ENCODE results near the gene KCNMA1.

Gene KCNMA1

DNA sequence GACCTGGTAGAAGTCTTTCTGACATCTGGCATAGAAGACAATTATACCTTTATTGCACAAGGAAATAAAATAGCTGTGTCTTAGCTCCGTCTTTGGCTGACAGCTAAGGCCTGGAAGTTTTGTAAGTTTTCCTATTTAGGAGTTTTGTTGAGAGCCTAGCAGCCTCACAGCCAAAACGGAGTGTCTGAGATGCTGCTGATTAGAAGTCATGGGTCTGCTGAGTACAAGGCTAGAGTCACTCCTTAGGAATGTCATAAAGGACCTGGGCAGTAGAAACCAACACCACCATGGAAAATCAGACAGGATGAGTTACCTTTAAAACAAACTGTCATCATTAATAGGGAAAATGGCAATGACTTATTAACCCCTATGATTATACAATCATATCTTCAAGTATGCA lies 442.5 kb downstream of the KCNMA1 start:
- no peak for DNase-seq

DNA sequence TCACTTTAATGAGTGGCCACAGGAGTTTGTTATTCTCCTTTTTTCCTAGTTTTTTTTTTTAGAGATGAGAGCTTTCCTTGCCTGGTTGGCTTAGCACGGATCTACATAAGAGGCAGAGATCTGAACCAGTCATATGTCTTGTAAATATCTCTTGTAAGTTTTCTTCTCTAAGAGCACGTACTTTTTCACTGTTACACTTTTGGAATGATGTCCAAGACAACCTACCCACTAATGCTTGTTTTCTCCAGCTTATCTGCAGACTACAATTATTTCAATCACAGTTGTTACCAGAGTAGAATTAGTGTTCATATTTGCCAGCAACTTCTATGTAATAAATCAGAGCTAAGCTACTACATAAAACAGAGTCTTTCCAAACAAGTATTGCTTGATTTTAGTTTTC lies 444.6 kb downstream of the KCNMA1 start:
- DNase-seq, result no peak

GRCh38 chr10:77192402-77192801 lies 445.2 kb downstream of the KCNMA1 start:
- DNase-seq, result no peak

DNA sequence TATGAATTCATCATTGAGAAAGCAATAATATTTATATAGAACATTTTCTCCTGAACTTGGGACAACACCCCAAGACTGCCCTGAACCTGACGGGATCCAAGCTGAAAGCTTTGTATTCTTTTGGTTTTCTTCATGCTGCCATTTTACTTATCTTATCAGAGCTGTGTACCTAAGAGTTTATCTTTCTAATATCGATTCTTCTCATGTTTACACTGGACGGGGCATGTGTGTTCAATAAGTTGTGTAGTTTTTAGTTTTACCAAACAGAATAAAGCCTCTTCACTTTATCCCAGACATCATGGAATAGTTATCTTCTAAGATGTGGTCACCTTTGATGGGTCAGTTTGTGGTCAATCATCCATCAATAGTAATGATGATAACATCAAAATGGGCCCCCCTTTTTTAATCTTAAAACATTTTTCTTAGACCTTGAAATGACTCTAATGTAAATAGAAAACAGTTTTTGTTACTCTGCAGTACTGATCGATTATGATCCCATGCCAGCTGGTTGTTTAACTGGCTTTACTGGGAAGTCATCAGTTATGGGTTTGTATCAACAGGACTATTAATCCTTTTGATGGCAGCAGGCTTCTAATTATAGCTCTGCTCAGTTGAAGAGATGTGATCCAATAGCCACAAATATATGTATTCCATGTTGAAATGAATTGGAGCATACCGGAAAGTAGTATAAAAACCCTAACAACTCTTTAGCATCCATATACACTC lies 446.1 kb downstream of the KCNMA1 start:
- peak in 1 of 3 experiments; percentile 13 for DNase-seq

DNA sequence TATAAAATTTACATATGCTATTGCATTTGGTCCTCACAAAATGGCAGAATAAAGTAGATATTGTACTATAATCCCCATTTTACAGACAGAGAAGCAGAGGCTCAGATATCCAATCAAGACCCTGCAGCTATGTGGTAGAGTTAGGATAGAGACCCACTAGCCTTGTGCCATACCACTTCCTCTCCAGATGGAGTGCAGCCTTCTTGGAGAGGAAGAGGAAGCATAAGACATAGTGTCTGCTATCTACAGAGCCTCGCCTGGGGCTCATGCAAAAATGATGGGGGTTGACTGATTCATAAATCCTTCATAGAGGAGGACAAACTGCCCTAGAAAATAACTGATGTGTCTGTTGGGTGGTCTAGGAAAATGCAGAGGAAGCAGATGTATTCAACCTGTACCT lies 447.3 kb downstream of the KCNMA1 start:
- no peak for DNase-seq

DNA sequence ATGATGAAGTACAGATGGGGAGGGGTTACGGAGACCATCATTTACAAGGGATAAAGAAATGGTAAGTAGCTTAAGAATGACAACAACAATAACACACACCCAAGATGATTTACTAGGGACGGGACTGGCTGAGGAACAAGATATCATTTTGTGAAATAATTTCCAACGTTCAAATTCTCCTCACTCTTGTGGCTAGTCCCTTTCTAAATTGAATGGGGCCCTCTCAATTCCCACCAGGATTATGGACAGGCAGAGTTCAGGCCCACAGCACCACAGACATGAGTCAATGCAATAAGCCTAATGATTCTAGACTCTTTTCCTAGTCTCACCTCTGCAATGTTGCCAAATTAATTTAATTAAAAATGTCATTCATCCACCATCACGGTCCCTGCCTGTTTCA lies 448.1 kb downstream of the KCNMA1 start:
- DNase-seq, result no peak

DNA sequence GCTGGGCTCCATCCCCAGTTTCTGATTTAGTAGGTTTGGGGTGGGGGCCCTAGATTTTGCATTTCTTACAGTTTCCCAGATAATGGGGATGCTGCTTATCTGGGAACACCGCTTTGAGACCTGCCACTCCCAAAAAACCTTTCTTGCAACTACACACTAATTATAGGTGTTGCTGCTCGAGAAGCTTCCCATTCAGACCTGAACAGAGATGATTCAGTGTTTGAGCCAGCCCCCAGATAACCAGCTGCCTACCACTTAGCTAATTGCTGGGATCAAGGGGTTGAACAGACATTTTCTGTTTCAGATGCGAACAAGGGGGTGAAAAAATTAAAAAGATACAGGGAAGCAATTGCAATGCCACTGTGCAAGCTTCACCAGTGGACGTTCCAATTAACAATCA lies 448.5 kb downstream of the KCNMA1 start:
- DNase-seq, result peak in 2 of 3 experiments; percentile 38 to 73

DNA sequence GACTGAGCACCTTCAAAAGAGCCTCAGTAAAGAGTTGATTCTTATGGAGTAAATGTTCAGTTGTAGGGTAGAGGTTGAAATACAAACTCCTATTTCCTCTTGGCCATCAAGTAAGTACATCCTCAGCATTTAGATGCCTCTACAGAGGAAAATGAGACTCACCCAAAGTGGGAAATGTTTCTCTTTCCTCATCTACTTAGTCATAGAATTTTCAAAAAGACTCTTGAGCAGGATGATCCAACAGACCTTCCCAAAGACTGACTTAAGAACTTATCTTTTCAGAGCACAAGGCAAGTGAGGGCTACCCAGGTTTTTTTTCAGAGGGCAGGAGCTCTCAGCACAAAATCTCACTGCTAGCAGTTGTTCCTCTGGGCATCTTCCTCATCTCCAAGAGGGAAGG lies 449.1 kb downstream of the KCNMA1 start:
- no peak for DNase-seq

DNA sequence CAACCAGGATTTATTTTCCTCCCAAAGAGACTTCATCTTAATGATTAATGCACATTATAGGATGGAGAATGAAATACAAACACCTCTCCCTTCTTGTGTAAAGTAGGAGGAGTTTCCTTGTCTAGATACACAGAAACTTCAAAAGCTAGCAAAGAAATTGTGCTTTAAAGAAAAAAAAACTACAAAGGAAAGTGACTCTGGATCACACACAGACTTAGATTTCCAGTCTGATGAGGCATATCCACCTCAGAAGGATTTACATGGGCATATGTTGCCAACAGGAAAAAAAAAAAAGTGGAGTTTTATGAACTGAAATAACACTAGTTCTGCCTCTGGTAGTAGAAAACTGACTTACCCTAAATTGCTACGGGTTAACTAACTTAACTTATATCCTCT lies 449.6 kb downstream of the KCNMA1 start:
- no peak for DNase-seq

- peak in 2 of 3 experiments; percentile 8 to 16 for DNase-seq
These were observed 450.1 kb downstream of the KCNMA1 start for GRCh38 chr10:77187376-77187999.

DNA sequence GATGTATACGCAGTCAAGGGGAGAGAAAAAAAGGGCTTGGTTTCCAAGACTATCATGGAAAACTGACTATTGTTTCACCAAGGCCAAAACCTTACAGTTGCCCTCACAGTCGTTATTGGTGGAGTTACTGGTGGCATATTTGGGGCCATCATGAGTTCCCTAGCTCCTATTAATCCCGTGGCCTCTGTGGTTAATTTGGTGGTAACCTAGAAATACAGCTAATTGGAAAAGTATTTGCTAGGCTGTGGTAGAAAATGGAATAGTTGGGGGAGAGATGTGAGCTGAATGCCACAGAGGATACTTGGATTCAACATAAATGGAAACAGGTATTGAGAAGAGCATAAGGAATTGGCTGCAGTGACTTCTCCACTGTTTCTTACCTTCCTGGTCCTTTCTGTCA lies 450.7 kb downstream of the KCNMA1 start:
- no peak for DNase-seq

DNA sequence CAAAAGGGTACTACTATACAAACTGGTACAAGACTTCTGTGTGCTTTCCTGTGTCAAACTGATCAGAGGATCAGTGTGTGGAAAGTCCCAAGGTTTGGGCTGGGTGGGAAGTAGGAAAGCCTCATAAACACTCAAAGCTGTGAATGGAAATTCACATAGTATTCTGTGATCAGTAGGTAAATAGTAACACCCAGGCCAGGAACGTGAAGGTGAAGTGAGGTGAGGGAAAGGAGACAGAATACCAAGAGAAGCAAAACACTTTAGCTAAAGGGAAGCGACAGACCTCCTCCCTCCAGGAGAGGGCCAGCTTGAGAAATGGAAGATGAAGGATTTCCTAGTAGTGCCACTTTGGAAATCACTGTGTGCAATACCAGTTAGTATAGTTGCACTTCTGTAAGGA lies 451.9 kb downstream of the KCNMA1 start:
- DNase-seq, result no peak

- DNase-seq, result no peak
These were observed 454.8 kb downstream of the KCNMA1 start for GRCh38 chr10:77182803-77183202.

DNA sequence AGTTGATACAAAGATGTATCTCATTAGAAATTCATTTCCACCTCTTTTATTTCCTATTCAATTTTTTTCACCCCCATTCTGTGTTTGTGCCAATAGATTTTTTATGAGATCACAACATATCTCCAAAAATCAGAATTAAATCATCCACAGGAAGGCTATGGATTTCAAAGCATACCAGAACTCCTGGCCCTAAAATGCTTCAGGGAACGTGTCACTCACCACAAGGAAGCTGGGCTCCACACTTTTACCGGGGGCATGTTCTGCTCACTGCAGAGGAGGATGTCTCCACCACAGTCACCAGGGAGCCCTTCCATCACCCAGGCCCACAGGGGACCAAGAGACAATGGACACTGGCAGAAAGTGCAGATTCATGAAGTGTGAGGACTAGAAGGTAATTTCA lies 456.8 kb downstream of the KCNMA1 start:
- no peak for DNase-seq

DNA sequence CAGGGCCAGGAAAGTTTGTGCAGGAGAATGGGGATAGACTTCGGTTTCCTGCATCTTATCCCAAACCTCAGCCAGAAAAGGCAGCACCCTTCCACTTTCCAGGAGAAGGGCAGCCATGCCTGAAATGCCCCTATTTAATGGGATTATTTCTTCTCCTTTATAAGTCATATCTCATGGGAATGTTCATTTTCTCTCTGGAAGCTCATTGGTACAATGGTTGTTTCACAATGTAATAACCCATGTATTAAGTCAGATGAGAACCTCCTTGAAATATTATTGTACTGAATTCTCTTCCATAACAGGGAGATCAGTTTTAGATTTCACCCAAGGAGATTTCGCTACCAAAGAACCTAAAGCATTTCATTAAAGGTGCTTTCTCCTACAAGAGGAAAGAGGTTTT lies 457.5 kb downstream of the KCNMA1 start:
- no peak for DNase-seq

DNA sequence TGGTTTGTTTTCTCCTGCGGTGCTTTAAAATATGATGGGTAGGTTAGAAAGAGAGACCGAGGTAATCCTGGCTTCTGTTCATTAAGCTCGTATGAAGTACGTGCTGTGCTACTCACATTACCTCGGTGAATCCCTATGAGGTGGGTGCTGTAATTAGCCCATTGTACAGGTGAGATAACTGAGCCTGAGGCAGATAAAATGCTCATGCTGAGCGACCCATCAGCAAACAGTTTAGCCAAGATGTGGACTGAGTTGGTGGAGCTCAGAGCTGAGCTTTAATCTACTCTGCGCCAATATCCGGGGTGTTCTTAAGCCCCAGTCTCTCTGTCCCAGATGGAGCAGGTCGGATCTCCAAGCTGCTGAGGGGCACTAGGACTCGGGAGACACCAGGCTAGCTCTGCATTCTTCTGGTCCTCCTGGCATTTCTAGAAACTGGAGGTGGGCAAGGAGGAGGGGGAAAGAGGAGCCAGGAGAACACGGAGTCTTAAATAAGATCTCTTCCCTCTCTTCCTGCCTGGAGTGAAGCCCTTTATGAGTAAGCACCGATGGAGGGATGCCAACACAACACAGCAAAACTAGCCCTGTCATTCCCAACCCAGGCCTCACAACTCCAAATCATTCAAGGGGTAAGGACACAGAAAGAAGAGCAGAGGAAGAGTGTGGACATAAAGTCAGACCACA lies 458.5 kb downstream of the KCNMA1 start:
- DNase-seq, result no peak

DNA sequence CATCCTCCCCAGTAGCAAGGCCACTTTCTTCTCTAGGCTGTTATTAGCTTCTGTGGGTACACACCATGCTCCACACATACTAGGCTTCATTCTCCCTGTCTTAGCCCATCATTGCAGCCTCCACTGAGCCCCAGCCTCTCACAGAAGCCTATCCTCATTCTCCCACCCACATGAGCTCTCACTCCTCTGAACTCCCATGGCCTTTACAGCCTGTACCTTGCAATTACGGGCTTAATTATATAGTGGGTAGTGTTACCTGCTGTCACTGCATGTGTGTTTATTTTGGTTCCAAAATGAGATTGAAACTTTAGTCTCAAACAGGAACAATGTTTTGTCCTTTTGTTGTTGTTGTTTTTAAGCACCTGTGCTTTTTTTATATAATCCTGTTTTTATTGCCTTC lies 460.0 kb downstream of the KCNMA1 start:
- DNase-seq, result peak in 2 of 3 experiments; percentile 25 to 75

- no peak for DNase-seq
These were observed 460.4 kb downstream of the KCNMA1 start for GRCh38 chr10:77177161-77177560.

DNA sequence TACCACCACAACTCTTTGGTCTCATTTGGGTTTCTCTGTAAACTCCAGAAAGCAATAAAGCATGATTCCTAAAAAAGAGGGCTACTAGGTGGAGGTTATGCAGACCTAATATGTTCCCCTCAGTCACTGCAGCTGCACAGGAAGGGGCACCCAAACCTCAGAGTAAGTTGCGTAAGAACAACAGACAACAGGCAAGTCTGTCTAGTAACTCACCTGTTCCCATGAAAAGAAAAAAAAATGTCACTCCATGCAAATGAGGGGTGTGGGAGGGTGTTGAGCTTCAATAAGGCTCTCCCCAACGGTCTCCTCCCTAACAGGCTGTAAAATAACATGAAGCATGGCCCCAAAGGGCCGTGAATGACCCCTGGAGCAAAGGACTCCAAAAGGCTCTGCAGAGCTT lies 461.4 kb downstream of the KCNMA1 start:
- DNase-seq, result no peak

DNA sequence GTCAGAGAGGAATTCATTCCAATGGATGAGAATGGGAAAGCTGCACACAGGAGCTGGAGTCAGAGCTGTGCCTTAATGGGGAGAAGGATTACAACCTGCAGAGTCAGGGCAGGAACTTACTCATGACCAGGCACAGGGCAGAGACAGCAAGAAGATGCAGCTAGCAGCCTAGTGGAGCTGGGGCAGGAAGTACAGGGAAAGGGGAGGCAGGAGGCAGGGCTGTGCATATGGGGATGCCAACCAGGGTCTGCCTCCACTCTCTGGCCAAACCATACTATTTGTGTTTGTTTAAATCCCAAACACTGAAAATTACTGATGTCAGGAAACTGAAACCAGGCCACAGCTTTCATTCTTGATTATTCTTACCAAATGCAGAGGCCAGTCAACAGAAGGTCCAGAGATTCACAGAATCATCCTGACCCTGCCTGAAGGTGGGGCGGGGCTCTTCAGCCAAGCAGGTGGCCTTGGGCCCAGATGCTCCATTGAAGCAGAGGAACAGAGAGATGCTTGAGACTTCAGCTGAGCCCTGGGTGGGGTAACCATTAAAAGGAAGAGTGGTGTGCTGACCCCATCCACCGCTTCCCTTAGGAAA lies 461.9 kb downstream of the KCNMA1 start:
- DNase-seq, result no peak

DNA sequence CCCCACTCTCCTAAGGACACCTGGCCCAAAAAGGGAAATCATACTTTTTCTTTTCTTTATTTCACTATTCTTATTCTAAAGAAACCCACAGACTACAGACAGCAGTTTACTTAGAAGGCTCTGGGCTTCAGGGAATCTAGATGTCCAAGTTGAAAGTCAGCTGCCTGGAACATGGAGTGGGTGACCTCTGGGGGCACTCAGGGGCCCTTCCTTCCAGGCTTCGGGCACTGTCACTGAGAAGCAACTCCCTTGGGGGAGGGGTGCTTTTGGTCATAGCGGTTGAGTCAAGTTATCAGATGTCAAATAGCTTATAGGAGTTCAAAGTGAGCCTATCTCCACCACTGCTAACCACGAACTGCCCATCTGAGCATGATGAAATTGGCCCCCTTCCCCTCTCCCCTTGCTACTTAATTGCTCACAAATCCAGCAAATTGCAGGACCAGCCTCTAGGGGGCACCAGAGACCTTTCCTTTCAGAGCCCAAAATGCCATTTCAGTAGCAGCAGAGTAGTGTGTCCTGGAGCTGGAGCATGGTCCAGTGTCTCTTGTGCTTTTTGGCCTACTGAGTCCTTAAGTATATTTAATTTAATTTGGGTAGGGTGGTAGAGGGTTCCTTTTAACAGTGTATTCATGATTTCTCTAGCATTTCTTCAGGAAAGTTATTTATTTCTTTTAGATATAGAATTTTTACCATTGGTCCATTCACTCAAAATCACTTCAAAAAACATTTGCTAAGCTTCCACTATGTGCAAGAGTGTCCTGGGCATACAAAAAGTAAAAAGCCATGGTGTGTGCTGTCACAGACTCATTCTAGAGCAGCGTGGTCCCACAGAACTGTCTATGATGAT lies 463.8 kb downstream of the KCNMA1 start:
- DNase-seq, result peak; percentile 66 to 86 (median 71)

GRCh38 chr10:77172086-77172485 lies 465.5 kb downstream of the KCNMA1 start:
- DNase-seq, result no peak

DNA sequence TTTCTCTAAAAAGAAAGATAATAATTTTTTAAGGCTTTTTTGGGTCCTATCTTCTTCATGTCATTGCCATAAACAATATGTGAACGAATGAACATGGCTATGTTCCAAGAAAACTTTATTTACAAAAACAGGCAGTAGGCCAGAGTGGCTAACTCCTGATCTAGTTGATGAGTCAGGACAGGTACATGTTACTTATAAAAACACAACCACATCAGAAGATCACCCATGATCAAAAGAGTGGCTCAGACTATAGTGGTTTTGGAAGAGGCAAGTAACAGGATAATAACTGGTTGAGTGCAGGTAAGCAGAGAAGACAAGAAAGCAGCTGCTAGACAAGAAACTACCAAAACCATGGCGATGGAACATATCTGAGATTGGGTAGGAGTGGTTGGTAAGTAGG lies 468.7 kb downstream of the KCNMA1 start:
- DNase-seq, result no peak

Data from NCI-H1417 (cell line).